GM23338 (cell line): ENCODE results near the gene BOK. TPM values are rescaled to one million over a fixed set of nuclear protein-coding genes. Genes with fewer than 3 reads are reported as not detected.

ENCODE experiments used
- ATAC-seq: fragments of 200-7000 bp; cut with Tn5 transposase; 3 replicates; pipeline ENCODE4 v1.9.1; 2020
- DNase-seq: peaks from one replicate; pipeline ENCODE4 v3.0.0-alpha.2; 2015; ENCODE audit warnings: low spot score
- H2AFZ ChIP-seq: fragments of 200-600 bp; sonication (generic); 2 replicates; pipeline ENCODE4 v1.8.0; 2016; ENCODE audit warnings: antibody characterized with exemption, mild to moderate bottlenecking, moderate library complexity
- H3F3A ChIP-seq: fragments of 200-600 bp; sonication (generic); replicated peaks from 2 replicates; pipeline ENCODE4 v1.8.0; 2017; ENCODE audit warnings: antibody characterized with exemption, mixed run types, low read depth
- H3K27ac ChIP-seq: fragments of 200-600 bp; sonication (generic); 2 replicates; pipeline ENCODE4 v1.6.1; 2016; ENCODE audit warnings: low read depth
- H3K27me3 ChIP-seq: fragments of 200-600 bp; sonication (generic); 2 replicates; pipeline ENCODE4 v1.8.0; 2016; ENCODE audit warnings: mild to moderate bottlenecking, mixed run types, moderate library complexity; ENCODE audit not compliant: insufficient read depth
- H3K36me3 ChIP-seq: fragments of 200-600 bp; sonication (generic); 2 replicates; pipeline ENCODE4 v1.8.0; 2016; ENCODE audit warnings: mild to moderate bottlenecking; ENCODE audit not compliant: insufficient read depth
- H3K4me1 ChIP-seq: fragments of 200-600 bp; sonication (generic); 2 replicates; pipeline ENCODE4 v1.8.0; 2016; ENCODE audit warnings: mild to moderate bottlenecking, moderate library complexity; ENCODE audit not compliant: insufficient read depth
- H3K4me2 ChIP-seq: fragments of 200-600 bp; sonication (generic); 2 replicates; pipeline ENCODE4 v1.7.1; 2017; ENCODE audit warnings: mixed run types
- H3K4me3 ChIP-seq: fragments of 200-600 bp; sonication (generic); 2 replicates; pipeline ENCODE4 v1.6.1; 2016; ENCODE audit warnings: mixed run types
- H3K79me2 ChIP-seq: fragments of 200-600 bp; sonication (generic); replicated peaks from 2 replicates; pipeline ENCODE4 v1.8.0; 2017; ENCODE audit warnings: mild to moderate bottlenecking; ENCODE audit not compliant: insufficient read depth
- H3K9me2 ChIP-seq: fragments of 200-600 bp; sonication (generic); 2 replicates; pipeline ENCODE4 v1.8.0; 2017; ENCODE audit not compliant: insufficient read depth
- H4K20me1 ChIP-seq: fragments of 200-600 bp; sonication (generic); replicated peaks from 2 replicates; pipeline ENCODE4 v1.8.0; 2017; ENCODE audit warnings: mild to moderate bottlenecking; ENCODE audit not compliant: insufficient read depth
- H3K27ac Mint-ChIP-seq: 2 replicates; pipeline ENCODE4 v1.8.0; 2020; ENCODE audit warnings: inconsistent platforms, mild to moderate bottlenecking, moderate library complexity, mixed read lengths
- H3K27me3 Mint-ChIP-seq: 3 replicates; pipeline ENCODE4 v1.8.0; 2022; ENCODE audit warnings: low read depth, mild to moderate bottlenecking, moderate library complexity, mixed read lengths, inconsistent platforms; ENCODE audit not compliant: insufficient read depth, poor library complexity
- H3K36me3 Mint-ChIP-seq: 3 replicates; pipeline ENCODE4 v1.8.0; 2021; ENCODE audit warnings: low read depth, mild to moderate bottlenecking, inconsistent platforms, moderate library complexity, mixed read lengths
- H3K4me1 Mint-ChIP-seq: 3 replicates; pipeline ENCODE4 v1.8.0; 2020; ENCODE audit warnings: mild to moderate bottlenecking, inconsistent platforms, mixed read lengths
- H3K4me3 Mint-ChIP-seq: 3 replicates; pipeline ENCODE4 v1.8.0; 2021; ENCODE audit warnings: moderate library complexity, mild to moderate bottlenecking, inconsistent platforms, mixed read lengths
- H3K9me3 Mint-ChIP-seq: 3 replicates; pipeline ENCODE4 v1.8.0; 2020; ENCODE audit warnings: moderate library complexity, mild to moderate bottlenecking, inconsistent platforms, mixed read lengths
- CREB1 ChIP-seq: fragments of 250-450 bp; sonication (Bioruptor Pico); IDR thresholded peaks from 2 replicates; pipeline ENCODE4 v1.5.0; 2020; ENCODE audit warnings: low read depth, mild to moderate bottlenecking, moderate library complexity
- EZH2 ChIP-seq: fragments of 200-600 bp; sonication (generic); IDR thresholded peaks from one replicate; pipeline ENCODE4 v1.8.0; 2017; ENCODE audit warnings: antibody characterized with exemption, mild to moderate bottlenecking, low read depth; ENCODE audit not compliant: unreplicated experiment
- EZH2phosphoT487 ChIP-seq: fragments of 200-600 bp; sonication (generic); IDR thresholded peaks from one replicate; pipeline ENCODE4 v1.8.1; 2018; ENCODE audit warnings: antibody characterized with exemption; ENCODE audit not compliant: unreplicated experiment
- JUNB ChIP-seq: IDR thresholded peaks from one replicate; pipeline ENCODE4 v1.6.1; 2016; ENCODE audit warnings: antibody characterized with exemption; ENCODE audit not compliant: unreplicated experiment
- NANOG ChIP-seq: IDR thresholded peaks from 2 replicates; pipeline ENCODE4 v1.6.1; 2016; ENCODE audit warnings: antibody characterized with exemption, borderline replicate concordance
- POLR2AphosphoS5 ChIP-seq: IDR thresholded peaks from 2 replicates; pipeline ENCODE4 v1.6.1; 2016; ENCODE audit warnings: antibody characterized with exemption, low read depth
- STAT1 ChIP-seq: IDR thresholded peaks from one replicate; pipeline ENCODE4 v1.6.1; 2016; ENCODE audit warnings: antibody characterized with exemption; ENCODE audit not compliant: unreplicated experiment
- ZNF114 ChIP-seq: fragments of 250-450 bp; sonication (Bioruptor Pico); IDR thresholded peaks from 2 replicates; pipeline ENCODE4 v1.5.0; 2020; ENCODE audit warnings: mild to moderate bottlenecking, moderate library complexity
- ZNF331 ChIP-seq: fragments of 250-450 bp; sonication (Bioruptor Pico); IDR thresholded peaks from 2 replicates; pipeline ENCODE4 v1.5.0; 2020; ENCODE audit warnings: low read depth, mild to moderate bottlenecking, moderate library complexity
- ZNF462 ChIP-seq: fragments of 250-450 bp; sonication (Bioruptor Pico); IDR thresholded peaks from 2 replicates; pipeline ENCODE4 v1.5.0; 2020; ENCODE audit warnings: mild to moderate bottlenecking, moderate library complexity
- polyA plus RNA-seq: library from polyadenylated mRNA; unstranded; fragments of >200 nt; fragmentation: Nextera tagmentation; extraction: Ambion mirVana; gene quantifications from 2 replicates; pipeline ENCODE4 v1.2.1, GENCODE V29; 2016
- total RNA-seq: library from RNA; depleted of rRNA; stranded (reverse); fragments of >200 nt; shearing (Covaris generic); gene quantifications from 2 replicates; pipeline ENCODE4 v1.2.3, GENCODE V29; 2014
- TF ChIP-seq, protein P1 (sequence below): IDR thresholded peaks from one replicate; pipeline ENCODE4 v1.6.1; 2018; ENCODE audit warnings: antibody characterized with exemption; ENCODE audit not compliant: unreplicated experiment
- TF ChIP-seq, protein P2 (sequence below), 2 experiments: fragments of 200-600 bp in 1 of 2; sonication (generic) in 1 of 2; conservative IDR thresholded peaks; 2 replicates each; pipeline versions ENCODE4 v1.5.1 to v1.6.1; 2016 to 2017; ENCODE audit warnings: antibody characterized with exemption in 2 of 2, low read depth in 2 of 2, mild to moderate bottlenecking in 2 of 2, moderate library complexity in 1 of 2
- TF ChIP-seq, protein P3 (sequence below): IDR thresholded peaks from 2 replicates; pipeline ENCODE4 v1.6.1; 2016; ENCODE audit warnings: antibody characterized with exemption

Gene BOK
- total and polyA plus RNA-seq, 2 experiments from 2014 or later: 13.5 to 36.7 TPM

DNA sequence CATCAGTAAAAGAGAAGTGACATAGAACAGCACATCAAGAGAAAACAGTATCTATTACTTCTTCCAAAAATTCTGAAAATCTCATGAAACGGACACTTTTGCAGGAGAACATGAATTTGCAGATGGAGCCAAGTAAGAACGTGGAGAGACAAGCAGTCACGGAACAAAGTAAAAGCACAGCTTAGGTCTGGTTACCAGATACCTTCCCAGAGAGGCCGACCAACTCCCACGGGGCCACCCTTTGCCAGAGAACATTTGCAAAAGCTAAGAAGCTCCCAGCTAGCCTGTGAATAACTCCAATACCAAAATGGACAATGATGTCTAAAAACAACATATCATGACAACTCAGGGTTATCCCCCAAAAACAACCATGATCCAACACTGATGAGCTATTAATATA, 39.5 kb downstream of the BOK start:
- Histone ChIP-seq H4K20me1 (no peaks in the 10 kb centered on the region; the same call in 1 of the 2 replicates), H3K9me2 (no peaks in the 10 kb centered on the region), H3K36me3 (peaks cover 7% of the 10 kb centered on the region), H3K4me3 (no peak overlapping the region), H3K4me2 (no peak overlapping the region), H3K27me3 (no peaks in the 10 kb centered on the region), H3F3A (no peaks in the 10 kb centered on the region), H3K27ac (no peak overlapping the region), H3K79me2 (0 out of 2 replicates have a peak, but pooled peaks cover 3% of the 10 kb centered on the region), H2AFZ (no peak overlapping the region), H3K4me1 (no peaks in the 10 kb centered on the region)
- H3K4me1 Mint-ChIP-seq: no peaks in the 10 kb centered on the region
- H3K36me3 Mint-ChIP-seq: peaks cover 38% of the 10 kb centered on the region
- TF ChIP-seq EZH2phosphoT487 (no peak), JUNB (no peak), CREB1 (CRISPR knock-in tag) (no peak), NANOG (no peak), ZNF331 (CRISPR knock-in tag) (no peak), POLR2AphosphoS5 (no peak), ZNF462 (CRISPR knock-in tag) (no peak), ZNF114 (CRISPR knock-in tag) (no peak), STAT1 (no peak), EZH2 (no peak)
- TF ChIP-seq, protein P1, sequence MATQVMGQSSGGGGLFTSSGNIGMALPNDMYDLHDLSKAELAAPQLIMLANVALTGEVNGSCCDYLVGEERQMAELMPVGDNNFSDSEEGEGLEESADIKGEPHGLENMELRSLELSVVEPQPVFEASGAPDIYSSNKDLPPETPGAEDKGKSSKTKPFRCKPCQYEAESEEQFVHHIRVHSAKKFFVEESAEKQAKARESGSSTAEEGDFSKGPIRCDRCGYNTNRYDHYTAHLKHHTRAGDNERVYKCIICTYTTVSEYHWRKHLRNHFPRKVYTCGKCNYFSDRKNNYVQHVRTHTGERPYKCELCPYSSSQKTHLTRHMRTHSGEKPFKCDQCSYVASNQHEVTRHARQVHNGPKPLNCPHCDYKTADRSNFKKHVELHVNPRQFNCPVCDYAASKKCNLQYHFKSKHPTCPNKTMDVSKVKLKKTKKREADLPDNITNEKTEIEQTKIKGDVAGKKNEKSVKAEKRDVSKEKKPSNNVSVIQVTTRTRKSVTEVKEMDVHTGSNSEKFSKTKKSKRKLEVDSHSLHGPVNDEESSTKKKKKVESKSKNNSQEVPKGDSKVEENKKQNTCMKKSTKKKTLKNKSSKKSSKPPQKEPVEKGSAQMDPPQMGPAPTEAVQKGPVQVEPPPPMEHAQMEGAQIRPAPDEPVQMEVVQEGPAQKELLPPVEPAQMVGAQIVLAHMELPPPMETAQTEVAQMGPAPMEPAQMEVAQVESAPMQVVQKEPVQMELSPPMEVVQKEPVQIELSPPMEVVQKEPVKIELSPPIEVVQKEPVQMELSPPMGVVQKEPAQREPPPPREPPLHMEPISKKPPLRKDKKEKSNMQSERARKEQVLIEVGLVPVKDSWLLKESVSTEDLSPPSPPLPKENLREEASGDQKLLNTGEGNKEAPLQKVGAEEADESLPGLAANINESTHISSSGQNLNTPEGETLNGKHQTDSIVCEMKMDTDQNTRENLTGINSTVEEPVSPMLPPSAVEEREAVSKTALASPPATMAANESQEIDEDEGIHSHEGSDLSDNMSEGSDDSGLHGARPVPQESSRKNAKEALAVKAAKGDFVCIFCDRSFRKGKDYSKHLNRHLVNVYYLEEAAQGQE: no peak
- TF ChIP-seq, protein P2, sequence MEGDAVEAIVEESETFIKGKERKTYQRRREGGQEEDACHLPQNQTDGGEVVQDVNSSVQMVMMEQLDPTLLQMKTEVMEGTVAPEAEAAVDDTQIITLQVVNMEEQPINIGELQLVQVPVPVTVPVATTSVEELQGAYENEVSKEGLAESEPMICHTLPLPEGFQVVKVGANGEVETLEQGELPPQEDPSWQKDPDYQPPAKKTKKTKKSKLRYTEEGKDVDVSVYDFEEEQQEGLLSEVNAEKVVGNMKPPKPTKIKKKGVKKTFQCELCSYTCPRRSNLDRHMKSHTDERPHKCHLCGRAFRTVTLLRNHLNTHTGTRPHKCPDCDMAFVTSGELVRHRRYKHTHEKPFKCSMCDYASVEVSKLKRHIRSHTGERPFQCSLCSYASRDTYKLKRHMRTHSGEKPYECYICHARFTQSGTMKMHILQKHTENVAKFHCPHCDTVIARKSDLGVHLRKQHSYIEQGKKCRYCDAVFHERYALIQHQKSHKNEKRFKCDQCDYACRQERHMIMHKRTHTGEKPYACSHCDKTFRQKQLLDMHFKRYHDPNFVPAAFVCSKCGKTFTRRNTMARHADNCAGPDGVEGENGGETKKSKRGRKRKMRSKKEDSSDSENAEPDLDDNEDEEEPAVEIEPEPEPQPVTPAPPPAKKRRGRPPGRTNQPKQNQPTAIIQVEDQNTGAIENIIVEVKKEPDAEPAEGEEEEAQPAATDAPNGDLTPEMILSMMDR (conservative IDR thresholded peaks at IDR 0.05; ENCODE audit: low read depth in 2 of 2): no peak
- TF ChIP-seq, protein P3, sequence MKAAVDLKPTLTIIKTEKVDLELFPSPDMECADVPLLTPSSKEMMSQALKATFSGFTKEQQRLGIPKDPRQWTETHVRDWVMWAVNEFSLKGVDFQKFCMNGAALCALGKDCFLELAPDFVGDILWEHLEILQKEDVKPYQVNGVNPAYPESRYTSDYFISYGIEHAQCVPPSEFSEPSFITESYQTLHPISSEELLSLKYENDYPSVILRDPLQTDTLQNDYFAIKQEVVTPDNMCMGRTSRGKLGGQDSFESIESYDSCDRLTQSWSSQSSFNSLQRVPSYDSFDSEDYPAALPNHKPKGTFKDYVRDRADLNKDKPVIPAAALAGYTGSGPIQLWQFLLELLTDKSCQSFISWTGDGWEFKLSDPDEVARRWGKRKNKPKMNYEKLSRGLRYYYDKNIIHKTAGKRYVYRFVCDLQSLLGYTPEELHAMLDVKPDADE: no peak
- peaks cover 5% of the 10 kb centered on the region for H3K27me3 Mint-ChIP-seq
- H3K9me3 Mint-ChIP-seq: no peaks in the 10 kb centered on the region
- no peak for ATAC-seq
- no peak overlapping the region for H3K27ac Mint-ChIP-seq
- H3K4me3 Mint-ChIP-seq: no peak overlapping the region
- no peak for DNase-seq
